Ascending aorta (tissue), 2 donors: ENCODE data around the gene GNG8. TPM values are rescaled to one million over a fixed set of nuclear protein-coding genes. Genes with fewer than 3 reads are reported as not detected.

Experiments used
- DNase-seq, 2 donors: peaks; one replicate each; pipeline ENCODE4 v3.0.0-alpha.2; 2019; ENCODE audit warnings: low spot score in 2 of 2
- H3K27ac ChIP-seq, 2 donors: fragments of 200-600 bp; sonication (generic); one replicate each; pipeline ENCODE4 v1.5.1; 2016 to 2017; ENCODE audit warnings: mild to moderate bottlenecking in 1 of 2
- H3K27me3 ChIP-seq: fragments of 200-600 bp; sonication (generic); one replicate; pipeline ENCODE4 v1.5.1; 2017
- H3K36me3 ChIP-seq, 2 donors: fragments of 200-600 bp; sonication (generic); one replicate each; pipeline ENCODE4 v1.5.1; 2016
- H3K4me1 ChIP-seq, 2 donors: fragments of 200-600 bp; sonication (generic); one replicate each; pipeline ENCODE4 v1.5.1; 2016 to 2017; ENCODE audit warnings: mild to moderate bottlenecking in 1 of 2
- H3K4me3 ChIP-seq, 2 donors: fragments of 200-600 bp; sonication (generic); one replicate each; pipeline ENCODE4 v1.5.1; 2016 to 2017; ENCODE audit warnings: mild to moderate bottlenecking in 1 of 2
- H3K9me3 ChIP-seq, 2 donors: fragments of 200-600 bp; sonication (generic); one replicate each; pipeline ENCODE4 v1.5.1; 2016
- CTCF ChIP-seq, 3 experiments: fragments of 200-600 bp in 2 of 3; fragments of 450-650 bp in 1 of 3; sonication (generic) in 2 of 3; IDR thresholded peaks; one replicate each; pipeline ENCODE4 v1.5.1; 2016 to 2019; ENCODE audit warnings: antibody characterized with exemption in 3 of 3, mild to moderate bottlenecking in 1 of 3, moderate library complexity in 1 of 3
- intact Hi-C: fragments of 100-400 bp; cut with DNase I; formaldehyde crosslinking; loops from one replicate; pipeline ENCODE4 v1.15.1; 2023
- total RNA-seq: library from RNA; depleted of rRNA; stranded (reverse); fragments of >200 nt; gene quantifications from one replicate; pipeline ENCODE4 v1.1.0, GENCODE V29; 2016

The GNG8 gene
- total RNA-seq, 1 donor from 2014 or later = not detected

DNA sequence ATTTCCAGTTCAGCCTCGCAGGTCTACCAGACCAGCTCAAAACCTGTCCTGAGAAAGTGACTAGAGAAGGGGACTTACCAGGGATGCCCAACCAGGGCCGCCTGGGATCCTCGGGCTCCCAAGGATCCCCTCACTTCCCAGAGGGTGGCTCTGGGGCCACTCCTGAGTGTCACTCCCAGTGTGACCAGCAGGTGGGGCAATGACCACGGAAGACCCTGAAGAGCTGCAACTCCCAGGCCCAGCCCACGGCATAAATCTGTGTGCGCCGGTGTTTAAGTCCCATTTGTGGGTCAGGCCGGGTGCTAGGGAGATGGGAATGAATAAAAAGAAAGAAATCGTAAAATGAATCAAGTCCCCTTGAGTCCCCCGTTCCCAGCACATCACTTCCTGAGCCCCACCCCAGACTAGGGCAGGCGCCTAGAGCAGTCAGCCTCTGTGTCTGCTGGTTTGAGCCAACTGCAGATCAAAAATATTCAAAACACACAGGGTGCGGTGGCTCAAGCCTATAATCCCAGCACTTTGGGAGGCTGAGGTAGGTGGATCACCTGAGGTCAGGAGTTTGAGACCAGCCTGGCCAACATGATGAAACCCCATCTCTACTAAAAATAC lies 21.8 kb downstream of the GNG8 start:
- no peaks in the 10 kb centered on the region for H3K27me3 ChIP-seq
- H3K36me3 ChIP-seq = peaks cover 10 to 25% of the 10 kb centered on the region in 2 donors
- intact Hi-C loops = loop anchor here (1.0 kb wide), 1 partner anchor 48 kb away; no protein-coding TSS in a partner anchor
- peak overlapping the region; percentile 1 to 23 for H3K27ac ChIP-seq
- H3K4me3 ChIP-seq = no peak overlapping the region
- peak in 1 of 2 donors; percentile 91 for DNase-seq
- H3K4me1 ChIP-seq = peaks cover 9 to 21% of the 10 kb centered on the region in 2 donors
- TF ChIP-seq CTCF (IDR thresholded peaks at IDR 0.05) = peak; percentile 91 to 95 (median 94)
- no peaks in the 10 kb centered on the region for H3K9me3 ChIP-seq

- intact Hi-C loops = no loop called here
- peaks cover 9 to 16% of the 10 kb centered on the region in 2 donors for H3K4me1 ChIP-seq
- no peaks in the 10 kb centered on the region for H3K9me3 ChIP-seq
- H3K4me3 ChIP-seq = no peak overlapping the region
- DNase-seq = no peak
- H3K27me3 ChIP-seq = no peaks in the 10 kb centered on the region
- H3K27ac ChIP-seq = no peak overlapping the region
- H3K36me3 ChIP-seq = peaks cover 17 to 32% of the 10 kb centered on the region in 2 donors
- TF ChIP-seq CTCF (IDR thresholded peaks at IDR 0.05) = no peak
Measured at GRCh38 chr19:46613525-46613924, 22.5 kb downstream of the GNG8 start.

- Histone ChIP-seq H3K36me3 (peaks cover 30 to 50% of the 10 kb centered on the region in 2 donors), H3K27ac (peak overlapping the region in 1 of 2 donors; percentile 50), H3K9me3 (no peaks in the 10 kb centered on the region), H3K4me3 (no peak overlapping the region), H3K27me3 (no peaks in the 10 kb centered on the region), H3K4me1 (peaks cover 3 to 16% of the 10 kb centered on the region in 2 donors)
- TF ChIP-seq CTCF (IDR thresholded peaks at IDR 0.05) = no peak
- peak in 1 of 2 donors; percentile 4 for DNase-seq
- intact Hi-C loops = no loop called here
Measured at GRCh38 chr19:46611776-46612175, 24.2 kb downstream of the GNG8 start.

DNA sequence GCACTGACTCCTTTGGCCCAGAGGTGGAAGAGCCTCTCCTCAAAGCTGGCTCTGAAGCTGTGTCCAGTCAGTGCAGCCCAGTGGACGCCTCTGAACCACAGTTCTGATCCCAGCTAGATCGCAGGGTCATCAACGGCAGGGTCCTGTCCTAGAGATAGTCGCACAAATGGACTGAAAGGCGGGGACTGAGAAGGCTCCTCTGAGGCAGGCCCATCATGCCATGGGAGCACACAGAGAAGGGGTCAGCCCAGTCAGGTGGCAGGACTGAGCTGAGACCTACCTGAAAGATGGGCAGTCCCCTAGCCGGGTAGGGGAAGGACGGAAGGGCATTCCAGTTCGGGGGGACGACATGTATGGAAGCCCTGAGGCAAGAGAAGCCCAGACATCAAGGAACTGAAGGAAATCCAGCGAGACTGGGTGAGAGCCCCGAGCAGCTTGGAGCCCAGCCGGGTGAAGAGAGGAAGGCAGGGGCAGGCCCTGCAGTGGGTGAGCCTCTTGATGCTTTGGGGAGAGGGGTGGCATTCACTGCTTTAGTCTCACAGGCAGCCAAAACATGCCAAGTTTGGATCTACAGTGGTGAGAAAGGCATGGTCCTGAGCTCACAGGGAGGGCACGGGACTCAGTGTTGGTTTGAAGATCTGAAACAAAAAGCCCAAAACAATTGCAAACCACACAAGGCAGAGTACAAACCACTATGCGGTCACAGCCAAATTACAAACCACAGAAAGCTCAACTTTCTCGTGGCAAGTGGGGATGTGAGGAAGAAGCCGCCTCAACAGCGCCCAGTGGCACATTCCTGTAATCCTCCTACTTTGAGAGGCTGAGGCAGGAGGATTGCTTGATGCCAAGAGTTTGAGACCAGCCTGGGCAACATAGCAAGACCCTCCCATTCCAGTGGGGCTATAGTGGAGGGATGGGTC lies 24.9 kb downstream of the GNG8 start:
- peak overlapping the region in 1 of 2 donors; percentile 50 for H3K27ac ChIP-seq
- no peak overlapping the region for H3K4me3 ChIP-seq
- H3K4me1 ChIP-seq = peaks cover 5 to 18% of the 10 kb centered on the region in 2 donors
- H3K36me3 ChIP-seq = peaks cover 31 to 56% of the 10 kb centered on the region in 2 donors
- intact Hi-C loops = no loop called here
- TF ChIP-seq CTCF (IDR thresholded peaks at IDR 0.05) = no peak
- no peaks in the 10 kb centered on the region for H3K27me3 ChIP-seq
- peak in 1 of 2 donors; percentile 65 for DNase-seq
- H3K9me3 ChIP-seq = no peaks in the 10 kb centered on the region

DNA sequence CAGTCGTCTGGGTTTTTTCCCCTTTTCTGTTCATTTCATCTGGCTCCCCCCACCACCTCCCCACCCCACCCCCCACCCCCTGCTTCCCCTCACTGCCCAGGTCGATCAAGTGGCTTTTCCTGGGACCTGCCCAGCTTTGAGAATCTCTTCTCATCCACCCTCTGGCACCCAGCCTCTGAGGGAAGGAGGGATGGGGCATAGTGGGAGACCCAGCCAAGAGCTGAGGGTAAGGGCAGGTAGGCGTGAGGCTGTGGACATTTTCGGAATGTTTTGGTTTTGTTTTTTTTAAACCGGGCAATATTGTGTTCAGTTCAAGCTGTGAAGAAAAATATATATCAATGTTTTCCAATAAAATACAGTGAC lies 25.6 kb downstream of the GNG8 start:
- intact Hi-C loops = no loop called here
- Histone ChIP-seq H3K4me3 (no peak overlapping the region), H3K27me3 (no peaks in the 10 kb centered on the region), H3K27ac (no peak overlapping the region), H3K4me1 (peaks cover 12 to 25% of the 10 kb centered on the region in 2 donors), H3K36me3 (peaks cover 36 to 61% of the 10 kb centered on the region in 2 donors), H3K9me3 (no peaks in the 10 kb centered on the region)
- no peak for TF ChIP-seq CTCF (IDR thresholded peaks at IDR 0.05)
- DNase-seq = peak in 1 of 2 donors; percentile 53
